Measurements from ENCODE around the gene PRRC2A. TPM values are rescaled to one million over a fixed set of nuclear protein-coding genes. Genes with fewer than 3 reads are reported as not detected.
A peak's percentile ranks its signal among the peaks of the same experiment; 100 is the strongest.

Gene PRRC2A
- total RNA-seq, 2 experiments from 2014 or later, result 156 to 355 TPM

GRCh38 chr6:31666337-31666965 lies 45.9 kb downstream of the PRRC2A start:
- CTCF ChIA-PET (ENCODE audit: unreplicated experiment), result no interaction called here

DNA sequence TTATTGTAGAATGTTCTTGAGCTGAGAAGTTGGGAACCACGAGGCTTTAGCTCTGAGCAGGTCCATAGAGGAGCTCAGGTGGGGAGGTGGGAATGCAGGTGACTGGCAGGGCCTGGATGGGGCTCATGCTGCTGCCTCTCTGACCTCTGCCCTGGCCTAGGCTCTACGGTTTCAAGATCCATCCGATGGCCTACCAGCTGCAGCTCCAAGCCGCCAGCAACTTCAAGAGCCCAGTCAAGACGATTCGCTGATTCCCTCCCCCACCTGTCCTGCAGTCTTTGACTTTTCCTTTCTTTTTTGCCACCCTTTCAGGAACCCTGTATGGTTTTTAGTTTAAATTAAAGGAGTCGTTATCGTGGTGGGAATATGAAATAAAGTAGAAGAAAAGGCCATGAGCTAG lies 49.2 kb downstream of the PRRC2A start, which contains the start of gene LY6G5B:
LY6G5B (plus strand) TSS at position 301 of the 400 bp plus-strand sequence. CDS start 975 bp downstream, outside the sequence.
- peaks cover 74% of the 10 kb centered on the region for H3K36me3 ChIP-seq (ENCODE audit: insufficient read depth, low read length)
- H3K9me3 ChIP-seq (ENCODE audit: low read length), result no peaks in the 10 kb centered on the region
- no peak within 1 kb of the TSS for H3K4me3 ChIP-seq (ENCODE audit: low read depth, low read length, poor library complexity, severe bottlenecking)
- H3K4me1 ChIP-seq (ENCODE audit: insufficient read depth, low read length, poor library complexity, severe bottlenecking), result peaks cover 11% of the 10 kb centered on the region
- no TSS peak for BruUV-seq (replicated peaks)
- ChIA-PET POLR2A (interaction anchor here (0.9 kb wide), 1 partner anchor 35 kb away, joined by 3 read pairs; no protein-coding TSS in a partner anchor), CTCF (ENCODE audit: unreplicated experiment) (no interaction called here)
- no peaks in the 10 kb centered on the region for H3K9me2 ChIP-seq (ENCODE audit: insufficient read depth, low read length)
- DNase-seq (ENCODE audit: low spot score), result no peak
- H4K20me1 ChIP-seq (ENCODE audit: insufficient read depth, low read length), result 0 out of 2 replicates have a peak, but pooled peaks cover 3% of the 10 kb centered on the region
- H2AFZ ChIP-seq (ENCODE audit: low read length), result no peak within 1 kb of the TSS
- TF ChIP-seq EZH2phosphoT487 (IDR thresholded peaks at IDR 0.05; ENCODE audit: borderline replicate concordance, low read depth, low read length), result no peak
- TF ChIP-seq CTCF (conservative IDR thresholded peaks at IDR 0.05; ENCODE audit: low read length), result no peak
- intact Hi-C loops (cut with micrococcal nuclease; ENCODE audit: unreplicated experiment), result no loop called here
- no peak within 1 kb of the TSS for H3K4me2 ChIP-seq (ENCODE audit: low read length)
- no peak within 1 kb of the TSS for H3K27ac ChIP-seq (ENCODE audit: low read depth, low read length, poor library complexity, severe bottlenecking)
- peaks cover 30% of the 10 kb centered on the region for H3K79me2 ChIP-seq (ENCODE audit: insufficient read depth, low read depth, low read length)

More at GRCh38 chr6:31666337-31666965, 45.9 kb downstream of the PRRC2A start:
- Histone ChIP-seq H3K27ac (ENCODE audit: low read depth, low read length, poor library complexity, severe bottlenecking) (peak overlapping the region; percentile 90), H3K4me2 (ENCODE audit: low read length) (peak overlapping the region; percentile 90), H3K4me1 (ENCODE audit: insufficient read depth, low read length, poor library complexity, severe bottlenecking) (peaks cover 36% of the 10 kb centered on the region), H3K9me2 (ENCODE audit: insufficient read depth, low read length) (no peaks in the 10 kb centered on the region), H3K4me3 (ENCODE audit: low read depth, low read length, poor library complexity, severe bottlenecking) (peak overlapping the region; percentile 99), H2AFZ (ENCODE audit: low read length) (no peak overlapping the region), H4K20me1 (ENCODE audit: insufficient read depth, low read length) (0 out of 2 replicates have a peak, but pooled peaks cover 3% of the 10 kb centered on the region), H3K36me3 (ENCODE audit: insufficient read depth, low read length) (peaks cover 76% of the 10 kb centered on the region), H3K9me3 (ENCODE audit: low read length) (no peaks in the 10 kb centered on the region), H3K79me2 (ENCODE audit: insufficient read depth, low read depth, low read length) (peaks cover 54% of the 10 kb centered on the region)
- intact Hi-C loops (cut with micrococcal nuclease; ENCODE audit: unreplicated experiment), result no loop called here
- no peak for DNase-seq (ENCODE audit: low spot score)
- POLR2A ChIA-PET, result interaction anchor here (0.7 to 0.9 kb wide), 2 partner anchors 13 to 37 kb away, joined by 3 read pairs; partner anchors contain the start of gene ABHD16A
- no TSS peak for BruUV-seq (replicated peaks)
- no peak for TF ChIP-seq EZH2phosphoT487 (IDR thresholded peaks at IDR 0.05; ENCODE audit: borderline replicate concordance, low read depth, low read length)
- TF ChIP-seq CTCF (conservative IDR thresholded peaks at IDR 0.05; ENCODE audit: low read length), result no peak

DNA sequence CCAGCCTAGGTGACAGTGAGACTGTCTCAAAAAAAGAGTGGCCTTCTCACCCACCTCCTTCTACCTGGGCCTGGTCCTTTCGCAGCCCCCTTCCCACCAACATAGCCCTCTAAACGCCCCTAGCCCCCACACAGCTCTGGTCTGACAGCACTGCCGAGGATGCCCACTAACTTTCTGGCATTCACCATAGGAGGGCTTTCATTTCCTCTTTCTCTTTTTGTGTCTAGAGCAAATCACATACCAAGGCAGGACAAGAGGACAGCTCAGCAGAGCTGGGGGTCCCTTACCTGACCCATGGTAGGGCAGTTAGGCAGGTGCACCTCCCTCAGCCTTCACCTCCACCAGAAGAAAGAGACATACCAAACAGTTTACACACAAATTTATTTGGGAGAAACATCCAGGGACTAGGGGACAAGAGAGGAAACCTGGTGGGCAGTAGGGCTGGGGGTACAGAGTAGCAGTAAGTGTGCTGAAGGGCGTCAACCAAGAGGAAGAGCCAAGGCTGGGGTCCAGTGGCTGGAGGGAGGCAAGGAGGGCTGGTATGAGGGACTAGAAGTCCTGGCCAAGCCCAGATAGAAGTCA lies 55.9 kb downstream of the PRRC2A start:
- TF ChIP-seq EZH2phosphoT487 (IDR thresholded peaks at IDR 0.05; ENCODE audit: borderline replicate concordance, low read depth, low read length) (no peak), CTCF (conservative IDR thresholded peaks at IDR 0.05; ENCODE audit: low read length) (no peak)
- Histone ChIP-seq H2AFZ (ENCODE audit: low read length) (no peak overlapping the region), H4K20me1 (ENCODE audit: insufficient read depth, low read length) (no peaks in the 10 kb centered on the region), H3K36me3 (ENCODE audit: insufficient read depth, low read length) (peaks cover 31% of the 10 kb centered on the region), H3K9me3 (ENCODE audit: low read length) (no peaks in the 10 kb centered on the region), H3K27ac (ENCODE audit: low read depth, low read length, poor library complexity, severe bottlenecking) (no peak overlapping the region), H3K4me2 (ENCODE audit: low read length) (no peak overlapping the region), H3K4me3 (ENCODE audit: low read depth, low read length, poor library complexity, severe bottlenecking) (no peak overlapping the region), H3K79me2 (ENCODE audit: insufficient read depth, low read depth, low read length) (no peaks in the 10 kb centered on the region), H3K4me1 (ENCODE audit: insufficient read depth, low read length, poor library complexity, severe bottlenecking) (peaks cover 28% of the 10 kb centered on the region), H3K9me2 (ENCODE audit: insufficient read depth, low read length) (no peaks in the 10 kb centered on the region)
- ChIA-PET CTCF (ENCODE audit: unreplicated experiment) (no interaction called here), POLR2A (no interaction called here)
- DNase-seq (ENCODE audit: low spot score), result peak; percentile 36
- intact Hi-C loops (cut with micrococcal nuclease; ENCODE audit: unreplicated experiment), result no loop called here
- BruUV-seq (replicated peaks), result no TSS peak

All from OCI-LY7 (cell line).